ENCODE data around the gene NHLH1.

- TF ChIP-seq GATA2 (IDR thresholded peaks at IDR 0.05; ENCODE audit: low read depth, low read length) (no peak), GATA3 (IDR thresholded peaks at IDR 0.05; ENCODE audit: low read depth, low read length) (no peak)
These were observed 24.3 kb upstream of the NHLH1 start for GRCh38 chr1:160342526-160342925.

All from SH-SY5Y (cell line).